ENCODE data around the gene C12orf75.
A peak's percentile ranks its signal among the peaks of the same experiment; 100 is the strongest.

The C12orf75 gene

DNA sequence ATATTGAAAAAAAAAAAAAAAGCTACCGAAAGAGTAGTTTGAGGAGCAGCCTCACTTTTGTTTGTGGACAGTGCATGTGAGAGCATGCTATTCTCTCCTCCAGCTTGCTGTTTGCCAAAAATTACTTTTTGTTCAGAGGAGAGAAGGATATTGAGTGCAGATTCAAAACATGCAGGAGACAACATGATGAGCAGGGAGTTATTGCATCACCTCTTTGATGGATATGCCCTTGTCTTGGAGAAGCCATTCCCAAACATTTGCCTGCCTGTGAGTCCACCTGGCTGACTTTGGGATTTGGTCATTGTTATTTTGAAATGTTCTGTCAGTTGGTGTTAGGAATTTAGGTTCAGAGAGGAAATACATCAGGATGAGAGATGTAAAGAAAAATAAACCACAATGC lies 2.4 kb downstream of the C12orf75 start:
- intact Hi-C loops (cut with DNase I; ENCODE audit: low total_unique reads): no loop called here
- DNase-seq: no peak
- Histone ChIP-seq H3K27me3 (no peaks in the 10 kb centered on the region), H3K9me3 (no peaks in the 10 kb centered on the region), H3K4me3 (peak overlapping the region; percentile 9 to 87), H3K36me3 (no peaks in the 10 kb centered on the region), H3K4me1 (peaks cover 0 to 71% (median 38%) of the 10 kb centered on the region in 4 donors), H3K27ac (peak overlapping the region; percentile 57 to 85)
- TF ChIP-seq, protein P1, sequence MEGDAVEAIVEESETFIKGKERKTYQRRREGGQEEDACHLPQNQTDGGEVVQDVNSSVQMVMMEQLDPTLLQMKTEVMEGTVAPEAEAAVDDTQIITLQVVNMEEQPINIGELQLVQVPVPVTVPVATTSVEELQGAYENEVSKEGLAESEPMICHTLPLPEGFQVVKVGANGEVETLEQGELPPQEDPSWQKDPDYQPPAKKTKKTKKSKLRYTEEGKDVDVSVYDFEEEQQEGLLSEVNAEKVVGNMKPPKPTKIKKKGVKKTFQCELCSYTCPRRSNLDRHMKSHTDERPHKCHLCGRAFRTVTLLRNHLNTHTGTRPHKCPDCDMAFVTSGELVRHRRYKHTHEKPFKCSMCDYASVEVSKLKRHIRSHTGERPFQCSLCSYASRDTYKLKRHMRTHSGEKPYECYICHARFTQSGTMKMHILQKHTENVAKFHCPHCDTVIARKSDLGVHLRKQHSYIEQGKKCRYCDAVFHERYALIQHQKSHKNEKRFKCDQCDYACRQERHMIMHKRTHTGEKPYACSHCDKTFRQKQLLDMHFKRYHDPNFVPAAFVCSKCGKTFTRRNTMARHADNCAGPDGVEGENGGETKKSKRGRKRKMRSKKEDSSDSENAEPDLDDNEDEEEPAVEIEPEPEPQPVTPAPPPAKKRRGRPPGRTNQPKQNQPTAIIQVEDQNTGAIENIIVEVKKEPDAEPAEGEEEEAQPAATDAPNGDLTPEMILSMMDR (IDR thresholded peaks at IDR 0.05): no peak

GRCh38 chr12:105334001-105334400 lies 3.5 kb downstream of the C12orf75 start:
- Histone ChIP-seq H3K27me3 (no peaks in the 10 kb centered on the region), H3K4me3 (peak overlapping the region; percentile 21 to 27), H3K4me1 (peaks cover 0 to 82% (median 46%) of the 10 kb centered on the region in 4 donors), H3K9me3 (no peaks in the 10 kb centered on the region), H3K27ac (peak overlapping the region; percentile 57 to 85), H3K36me3 (no peaks in the 10 kb centered on the region)
- TF ChIP-seq, protein P1 (IDR thresholded peaks at IDR 0.05): no peak
- no peak for DNase-seq
- intact Hi-C loops (cut with DNase I; ENCODE audit: low total_unique reads): no loop called here

GRCh38 chr12:105334582-105334981 lies 4.1 kb downstream of the C12orf75 start:
- H3K4me3 ChIP-seq: peak overlapping the region; percentile 21 to 27
- no peaks in the 10 kb centered on the region for H3K27me3 ChIP-seq
- no peak for DNase-seq
- intact Hi-C loops (cut with DNase I; ENCODE audit: low total_unique reads): no loop called here
- peaks cover 0 to 88% (median 47%) of the 10 kb centered on the region in 4 donors for H3K4me1 ChIP-seq
- H3K27ac ChIP-seq: peak overlapping the region; percentile 57 to 85
- TF ChIP-seq, protein P1 (IDR thresholded peaks at IDR 0.05): no peak
- H3K36me3 ChIP-seq: no peaks in the 10 kb centered on the region
- H3K9me3 ChIP-seq: no peaks in the 10 kb centered on the region

DNA sequence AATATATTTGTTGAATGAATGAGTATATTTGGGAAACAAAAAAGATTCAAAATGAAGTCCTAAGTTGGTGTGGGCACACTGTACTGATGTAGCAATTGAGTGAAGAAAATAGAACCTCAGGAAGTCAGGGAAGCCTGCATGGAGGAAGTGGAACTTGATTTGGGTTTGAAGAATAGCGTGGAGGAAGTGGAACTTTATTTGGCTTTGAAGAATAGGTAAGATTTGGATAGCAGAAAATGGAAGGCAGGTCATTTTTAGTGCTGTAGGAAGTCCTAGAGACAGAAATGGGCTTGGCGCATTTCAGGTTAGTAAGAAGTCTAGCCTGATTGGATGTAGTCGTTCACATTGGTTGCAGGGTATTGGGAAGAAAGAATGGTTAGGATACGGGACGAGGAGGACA lies 5.4 kb downstream of the C12orf75 start:
- intact Hi-C loops (cut with DNase I; ENCODE audit: low total_unique reads): no loop called here
- DNase-seq: no peak
- no peak overlapping the region for H3K4me3 ChIP-seq
- H3K4me1 ChIP-seq: peaks cover 0 to 93% (median 46%) of the 10 kb centered on the region in 4 donors
- H3K9me3 ChIP-seq: peaks cover 0 to 4% (median 0%) of the 10 kb centered on the region in 3 donors
- H3K27ac ChIP-seq: peak overlapping the region; percentile 57 to 85
- H3K36me3 ChIP-seq: no peaks in the 10 kb centered on the region
- no peaks in the 10 kb centered on the region for H3K27me3 ChIP-seq
- TF ChIP-seq, protein P1 (IDR thresholded peaks at IDR 0.05): no peak

- DNase-seq: no peak
- TF ChIP-seq, protein P1 (IDR thresholded peaks at IDR 0.05): no peak
- intact Hi-C loops (cut with DNase I; ENCODE audit: low total_unique reads): no loop called here
- H3K27me3 ChIP-seq: no peaks in the 10 kb centered on the region
- H3K9me3 ChIP-seq: peaks cover 0 to 6% (median 0%) of the 10 kb centered on the region in 3 donors
- no peak overlapping the region for H3K4me3 ChIP-seq
- H3K27ac ChIP-seq: peak overlapping the region; percentile 57 to 85
- peaks cover 0 to 99% (median 48%) of the 10 kb centered on the region in 4 donors for H3K4me1 ChIP-seq
- H3K36me3 ChIP-seq: no peaks in the 10 kb centered on the region
Measured at GRCh38 chr12:105336411-105336810, 5.9 kb downstream of the C12orf75 start.

- no peak for DNase-seq
- peaks cover 0 to 8% (median 0%) of the 10 kb centered on the region in 3 donors for H3K9me3 ChIP-seq
- H3K36me3 ChIP-seq: no peaks in the 10 kb centered on the region
- TF ChIP-seq, protein P1 (IDR thresholded peaks at IDR 0.05): no peak
- peaks cover 0 to 99% (median 47%) of the 10 kb centered on the region in 4 donors for H3K4me1 ChIP-seq
- peak overlapping the region; percentile 57 to 85 for H3K27ac ChIP-seq
- H3K27me3 ChIP-seq: no peaks in the 10 kb centered on the region
- no peak overlapping the region for H3K4me3 ChIP-seq
- intact Hi-C loops (cut with DNase I; ENCODE audit: low total_unique reads): no loop called here
Measured at GRCh38 chr12:105337391-105337790, 6.9 kb downstream of the C12orf75 start.

Data from tibial artery (tissue), 4 donors.